Brain microvascular endothelial cell (primary cell): ENCODE data around the gene FAM171A1.
A peak's percentile ranks its signal among the peaks of the same experiment; 100 is the strongest.

Source experiments
- DNase-seq: peaks from one replicate; pipeline ENCODE4 v3.0.0-alpha.2; 2020
- H3K27ac ChIP-seq: fragments of 250-450 bp; sonication (Bioruptor Pico); 2 replicates; pipeline ENCODE4 v1.5.1; 2020; ENCODE audit warnings: mild to moderate bottlenecking, moderate library complexity
- H3K27me3 ChIP-seq: fragments of 250-450 bp; sonication (Bioruptor Pico); replicated peaks from 2 replicates; pipeline ENCODE4 v1.5.1; 2020; ENCODE audit warnings: mild to moderate bottlenecking
- H3K36me3 ChIP-seq: fragments of 250-450 bp; sonication (Bioruptor Pico); replicated peaks from 2 replicates; pipeline ENCODE4 v1.5.1; 2020; ENCODE audit warnings: mild to moderate bottlenecking
- H3K4me3 ChIP-seq: 2 replicates; pipeline ENCODE4 v1.5.1; 2011; ENCODE audit warnings: low read depth, mild to moderate bottlenecking, control low read depth, low read length, moderate library complexity
- in situ Hi-C: cut with HindIII; loops from 2 replicates; pipeline ENCODE4 v1.10.0; 2017; ENCODE audit warnings: low sequenced_read_pairs, low pct_ligation_motif_present
- TF ChIP-seq, protein P1 (sequence below): IDR thresholded peaks from 2 replicates; pipeline ENCODE4 v1.5.1; 2011; ENCODE audit warnings: low read depth, mild to moderate bottlenecking, moderate library complexity, low read length, control low read depth, inconsistent platforms; ENCODE audit errors: missing control alignments

The FAM171A1 gene

DNA sequence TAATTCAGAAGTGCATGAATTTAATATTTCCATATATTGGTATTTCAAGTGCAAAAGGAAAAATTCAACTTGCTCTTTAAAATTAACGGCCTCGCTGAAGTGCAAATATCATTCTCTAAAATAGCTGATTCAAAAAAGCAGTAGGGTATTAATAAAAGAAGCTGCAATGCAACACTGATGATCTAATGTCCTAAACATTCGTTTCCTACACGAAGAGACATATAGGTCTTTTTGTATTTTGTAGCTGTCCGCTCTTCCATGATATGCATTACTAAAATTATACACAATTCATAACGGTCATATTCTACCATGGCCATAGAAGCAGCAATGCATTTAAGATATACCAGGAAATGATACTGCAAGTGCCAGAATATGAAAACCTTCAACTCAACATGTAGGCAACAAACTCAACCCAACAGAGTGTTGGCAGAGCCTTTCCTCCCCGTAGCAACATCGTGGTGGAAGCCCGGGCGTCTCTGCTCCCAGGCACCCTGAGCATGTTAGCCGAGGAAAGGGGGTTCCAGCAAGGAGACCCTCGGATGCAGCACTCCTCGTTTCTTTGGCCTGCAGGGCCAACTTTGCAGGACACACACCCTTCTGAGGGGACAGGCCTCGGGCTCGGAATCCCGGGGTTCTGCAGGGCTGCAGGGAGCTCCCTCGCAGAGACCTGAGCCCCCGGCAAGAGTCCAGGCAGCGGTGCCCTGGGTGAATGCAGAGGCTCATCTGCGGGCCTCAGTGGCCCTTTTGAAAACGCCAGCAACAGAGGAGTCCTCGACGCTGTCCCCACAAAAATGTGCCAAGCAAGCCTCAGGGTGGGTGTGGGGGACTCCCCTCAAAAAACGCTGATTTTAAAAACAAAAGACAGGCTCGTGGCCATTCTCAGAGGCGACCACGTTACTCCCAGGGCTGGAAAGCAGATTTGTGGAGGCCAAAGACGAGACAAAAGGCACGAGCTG lies 1.6 kb downstream of the FAM171A1 start:
- DNase-seq = no peak
- H3K27me3 ChIP-seq = no peaks in the 10 kb centered on the region
- H3K4me3 ChIP-seq = peak overlapping the region; percentile 65
- no peaks in the 10 kb centered on the region for H3K36me3 ChIP-seq
- in situ Hi-C loops = no loop called here
- peak overlapping the region; percentile 73 for H3K27ac ChIP-seq
- TF ChIP-seq, protein P1, sequence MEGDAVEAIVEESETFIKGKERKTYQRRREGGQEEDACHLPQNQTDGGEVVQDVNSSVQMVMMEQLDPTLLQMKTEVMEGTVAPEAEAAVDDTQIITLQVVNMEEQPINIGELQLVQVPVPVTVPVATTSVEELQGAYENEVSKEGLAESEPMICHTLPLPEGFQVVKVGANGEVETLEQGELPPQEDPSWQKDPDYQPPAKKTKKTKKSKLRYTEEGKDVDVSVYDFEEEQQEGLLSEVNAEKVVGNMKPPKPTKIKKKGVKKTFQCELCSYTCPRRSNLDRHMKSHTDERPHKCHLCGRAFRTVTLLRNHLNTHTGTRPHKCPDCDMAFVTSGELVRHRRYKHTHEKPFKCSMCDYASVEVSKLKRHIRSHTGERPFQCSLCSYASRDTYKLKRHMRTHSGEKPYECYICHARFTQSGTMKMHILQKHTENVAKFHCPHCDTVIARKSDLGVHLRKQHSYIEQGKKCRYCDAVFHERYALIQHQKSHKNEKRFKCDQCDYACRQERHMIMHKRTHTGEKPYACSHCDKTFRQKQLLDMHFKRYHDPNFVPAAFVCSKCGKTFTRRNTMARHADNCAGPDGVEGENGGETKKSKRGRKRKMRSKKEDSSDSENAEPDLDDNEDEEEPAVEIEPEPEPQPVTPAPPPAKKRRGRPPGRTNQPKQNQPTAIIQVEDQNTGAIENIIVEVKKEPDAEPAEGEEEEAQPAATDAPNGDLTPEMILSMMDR = no peak

DNA sequence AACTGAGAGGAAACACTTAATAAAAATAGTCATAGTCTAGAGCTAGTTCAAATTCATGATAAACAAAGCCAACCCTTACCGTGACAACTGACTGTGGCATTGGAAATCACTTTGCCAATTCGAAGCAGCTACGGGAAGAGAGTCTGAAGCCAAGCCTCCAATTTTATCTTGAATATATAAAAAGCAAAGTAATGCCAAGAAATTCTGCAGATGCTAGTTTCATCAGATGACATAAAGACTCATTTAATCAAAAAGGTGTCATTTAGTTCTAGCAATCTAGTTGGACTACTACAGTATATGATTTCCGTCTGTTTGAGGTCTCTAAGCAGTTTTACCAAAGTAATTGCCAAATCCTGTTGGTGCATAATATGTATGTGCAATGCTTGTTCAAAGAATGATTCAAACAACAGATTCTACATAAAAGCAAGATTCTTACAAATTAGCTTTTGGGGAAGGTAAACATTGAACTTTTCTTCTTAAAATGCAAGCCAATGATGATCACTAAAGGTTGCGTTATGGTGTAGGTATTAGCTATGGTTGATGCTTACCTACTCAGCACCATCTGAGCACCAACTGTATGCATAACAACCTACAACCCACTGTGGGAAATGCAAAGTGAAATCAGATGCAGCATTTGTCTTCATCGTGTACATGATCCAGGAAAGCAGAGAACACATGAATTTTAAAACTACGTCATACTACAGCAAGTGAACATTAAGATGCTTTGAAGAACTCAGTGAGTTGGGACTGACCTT lies 2.8 kb downstream of the FAM171A1 start:
- no peak for DNase-seq
- Histone ChIP-seq H3K27ac (no peak overlapping the region), H3K27me3 (no peaks in the 10 kb centered on the region), H3K36me3 (no peaks in the 10 kb centered on the region), H3K4me3 (no peak overlapping the region)
- in situ Hi-C loops = no loop called here
- TF ChIP-seq, protein P1 = no peak

DNA sequence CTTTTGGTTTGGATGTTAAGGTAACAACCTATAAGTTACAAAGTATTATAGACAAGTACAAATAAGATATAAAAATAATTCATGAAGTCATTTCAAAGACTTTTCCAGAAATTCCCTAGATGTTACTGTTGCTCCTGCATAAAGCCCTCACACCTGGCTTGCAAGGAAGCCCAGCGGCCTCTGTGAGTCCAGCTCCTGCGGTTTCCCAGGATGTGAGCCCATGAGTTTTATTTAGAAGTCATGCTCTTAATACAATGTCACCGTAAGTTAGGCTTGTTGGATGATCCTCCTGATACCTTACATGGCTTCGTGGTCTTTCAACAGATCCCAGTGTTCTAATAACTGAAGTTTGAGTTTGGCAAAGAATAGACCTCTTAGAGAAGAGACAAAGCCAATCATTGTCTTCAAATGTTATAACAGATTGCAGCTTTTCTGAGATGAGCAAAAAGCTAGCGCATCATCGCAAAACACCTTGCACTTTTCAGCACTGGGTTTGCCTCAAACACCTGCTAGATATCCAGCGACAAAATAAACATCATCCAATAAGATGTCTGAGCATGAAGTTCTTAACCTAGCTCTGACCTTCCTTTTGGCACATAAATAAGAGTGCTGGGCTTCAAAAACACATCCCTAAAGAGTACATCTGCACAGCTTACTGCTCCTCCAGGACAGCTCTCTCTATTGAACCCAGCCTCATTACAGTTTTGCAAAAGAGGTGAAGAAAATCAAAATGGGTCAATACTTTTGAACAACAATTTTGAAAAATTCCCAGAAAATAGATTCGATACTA lies 3.6 kb downstream of the FAM171A1 start:
- no peak for DNase-seq
- TF ChIP-seq, protein P1 = no peak
- Histone ChIP-seq H3K27me3 (no peaks in the 10 kb centered on the region), H3K4me3 (no peak overlapping the region), H3K36me3 (no peaks in the 10 kb centered on the region), H3K27ac (no peak overlapping the region)
- in situ Hi-C loops = no loop called here

DNA sequence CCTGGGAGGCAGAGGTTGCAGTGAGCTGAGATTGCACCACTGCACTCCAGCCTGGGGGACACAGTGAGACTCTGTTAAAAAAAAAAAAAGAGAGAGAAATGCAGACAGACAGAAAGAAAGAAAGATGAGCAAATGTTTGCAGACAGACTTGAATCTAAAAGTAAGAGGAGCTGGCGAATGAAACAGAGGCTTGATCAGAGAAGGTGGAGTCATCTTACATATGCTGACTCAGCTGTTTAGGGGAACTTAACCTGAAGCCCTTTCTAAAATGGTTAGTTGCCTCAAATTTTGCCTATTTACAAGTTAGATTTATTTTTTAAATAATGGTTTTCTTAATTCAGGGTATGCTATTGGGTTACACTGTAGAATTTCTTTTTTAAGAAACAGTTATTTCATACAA lies 5.4 kb downstream of the FAM171A1 start:
- DNase-seq = no peak
- Histone ChIP-seq H3K27ac (no peak overlapping the region), H3K4me3 (no peak overlapping the region), H3K36me3 (no peaks in the 10 kb centered on the region), H3K27me3 (no peaks in the 10 kb centered on the region)
- in situ Hi-C loops = no loop called here
- TF ChIP-seq, protein P1 = no peak

DNA sequence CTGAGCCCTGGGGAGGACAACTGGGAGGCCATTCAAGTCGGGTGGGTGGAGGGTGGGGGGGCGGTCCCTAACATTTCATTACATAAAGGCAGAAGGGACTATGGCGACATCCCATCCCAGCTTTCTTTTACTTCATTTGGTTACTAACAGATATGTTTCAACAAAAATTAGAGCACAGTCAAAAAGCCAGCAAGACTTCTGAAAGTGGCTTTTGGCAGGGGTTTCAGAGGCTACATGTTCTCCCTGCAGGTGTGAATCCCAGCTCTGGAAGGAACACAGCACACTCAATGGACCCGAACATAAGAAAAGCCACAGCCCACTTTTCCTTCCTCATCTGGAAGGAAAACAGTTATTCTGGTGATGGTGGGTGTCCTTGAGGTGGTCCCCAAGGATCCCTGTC lies 7.1 kb downstream of the FAM171A1 start:
- no peaks in the 10 kb centered on the region for H3K27me3 ChIP-seq
- TF ChIP-seq, protein P1 = no peak
- DNase-seq = no peak
- no peak overlapping the region for H3K4me3 ChIP-seq
- H3K36me3 ChIP-seq = no peaks in the 10 kb centered on the region
- H3K27ac ChIP-seq = no peak overlapping the region
- in situ Hi-C loops = no loop called here
